C4-2B (cell line): ENCODE data around the gene GOLGA1.

Experiments used
- H3K27ac ChIP-seq: fragments of 450-650 bp; 2 replicates; pipeline ENCODE4 v1.5.1; 2017
- ZFX ChIP-seq: fragments of 450-650 bp; IDR thresholded peaks from 2 replicates; pipeline ENCODE4 v1.6.1; 2017
- TF ChIP-seq, protein P1 (sequence below): fragments of 450-650 bp; conservative IDR thresholded peaks from 2 replicates; pipeline ENCODE4 v1.5.1; 2017; ENCODE audit warnings: mild to moderate bottlenecking

The GOLGA1 gene

GRCh38 chr9:124855566-124855943, 85.3 kb downstream of the GOLGA1 start:
- TF ChIP-seq, protein P1, sequence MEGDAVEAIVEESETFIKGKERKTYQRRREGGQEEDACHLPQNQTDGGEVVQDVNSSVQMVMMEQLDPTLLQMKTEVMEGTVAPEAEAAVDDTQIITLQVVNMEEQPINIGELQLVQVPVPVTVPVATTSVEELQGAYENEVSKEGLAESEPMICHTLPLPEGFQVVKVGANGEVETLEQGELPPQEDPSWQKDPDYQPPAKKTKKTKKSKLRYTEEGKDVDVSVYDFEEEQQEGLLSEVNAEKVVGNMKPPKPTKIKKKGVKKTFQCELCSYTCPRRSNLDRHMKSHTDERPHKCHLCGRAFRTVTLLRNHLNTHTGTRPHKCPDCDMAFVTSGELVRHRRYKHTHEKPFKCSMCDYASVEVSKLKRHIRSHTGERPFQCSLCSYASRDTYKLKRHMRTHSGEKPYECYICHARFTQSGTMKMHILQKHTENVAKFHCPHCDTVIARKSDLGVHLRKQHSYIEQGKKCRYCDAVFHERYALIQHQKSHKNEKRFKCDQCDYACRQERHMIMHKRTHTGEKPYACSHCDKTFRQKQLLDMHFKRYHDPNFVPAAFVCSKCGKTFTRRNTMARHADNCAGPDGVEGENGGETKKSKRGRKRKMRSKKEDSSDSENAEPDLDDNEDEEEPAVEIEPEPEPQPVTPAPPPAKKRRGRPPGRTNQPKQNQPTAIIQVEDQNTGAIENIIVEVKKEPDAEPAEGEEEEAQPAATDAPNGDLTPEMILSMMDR = no peak
- no peak for TF ChIP-seq ZFX

GRCh38 chr9:124854822-124855221, 86.1 kb downstream of the GOLGA1 start:
- H3K27ac ChIP-seq = no peak overlapping the region
- TF ChIP-seq, protein P1 = no peak
- TF ChIP-seq ZFX = no peak

More at GRCh38 chr9:124855566-124855943, 85.3 kb downstream of the GOLGA1 start:
- H3K27ac ChIP-seq = no peak overlapping the region

DNA sequence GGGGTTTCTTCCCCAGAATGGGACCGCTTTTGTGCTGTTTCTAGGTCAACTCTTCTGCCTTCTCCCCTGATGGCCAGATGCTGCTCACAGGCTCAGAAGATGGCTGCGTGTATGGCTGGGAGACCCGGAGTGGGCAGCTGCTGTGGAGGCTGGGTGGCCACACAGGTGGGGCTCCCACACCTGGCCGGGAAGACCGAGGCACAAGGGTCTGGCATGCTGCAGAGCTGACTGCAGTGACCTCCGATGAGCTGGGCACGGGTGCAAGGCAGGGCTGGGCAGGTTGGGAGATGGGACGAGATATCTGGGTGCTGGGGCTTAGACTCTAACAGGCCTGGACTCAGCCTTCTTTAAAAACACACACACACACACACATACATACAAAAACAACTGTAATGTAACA, 86.7 kb downstream of the GOLGA1 start:
- H3K27ac ChIP-seq = no peak overlapping the region
- TF ChIP-seq, protein P1 = no peak
- TF ChIP-seq ZFX = no peak

- TF ChIP-seq ZFX = no peak
- TF ChIP-seq, protein P1 = no peak
- peak overlapping the region; percentile 17; the same call in 1 of the 2 replicates for H3K27ac ChIP-seq
These were observed 87.2 kb downstream of the GOLGA1 start for GRCh38 chr9:124853605-124854143.

DNA sequence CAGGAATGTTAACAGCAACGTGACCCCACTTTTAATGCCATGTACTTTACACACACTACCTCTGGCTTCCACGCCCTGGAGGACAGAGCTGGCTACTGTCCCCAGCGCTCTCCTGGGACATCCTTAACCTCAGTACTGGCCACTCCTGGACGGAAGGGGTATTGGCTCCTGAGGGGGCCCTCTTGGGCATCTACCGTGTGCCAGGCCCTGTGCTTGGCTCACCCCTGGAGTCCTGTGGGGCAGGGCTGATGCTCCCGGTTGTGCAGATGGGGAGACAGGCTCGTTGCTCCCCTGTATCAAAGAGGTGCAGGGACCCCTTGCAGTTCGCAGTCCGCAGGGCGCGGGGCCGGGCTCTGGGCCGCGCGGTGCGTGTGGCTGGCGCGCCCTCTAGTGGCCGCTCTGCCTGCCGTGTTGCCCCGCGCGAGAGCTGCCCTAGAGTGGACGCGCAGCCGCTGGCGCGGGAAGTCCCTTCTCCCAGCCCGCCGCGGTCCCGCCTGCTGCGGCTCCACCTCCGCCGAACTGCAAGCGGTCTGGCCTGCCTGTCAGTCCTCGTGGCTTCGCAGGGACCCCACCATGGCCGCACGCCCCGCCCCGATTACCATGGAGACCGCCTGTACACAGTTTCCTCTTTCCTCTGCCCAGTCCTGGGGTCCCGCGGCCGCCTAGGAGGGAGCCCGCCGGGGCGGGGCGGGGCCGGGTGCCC, 87.9 kb downstream of the GOLGA1 start, which contains the start of gene WDR38:
TSS of gene WDR38 (plus strand) at position 632 of the 703 bp plus-strand sequence. CDS start 72 bp downstream, outside the sequence.
- H3K27ac ChIP-seq = peak within 1 kb of the TSS; percentile 17; the same call in 1 of the 2 replicates
- no peak for TF ChIP-seq ZFX
- TF ChIP-seq, protein P1 = peak; percentile 100

- no peak for TF ChIP-seq ZFX
- TF ChIP-seq, protein P1 = no peak; the same call in 1 of the 2 replicates
- no peak overlapping the region for H3K27ac ChIP-seq
These were observed 88.6 kb downstream of the GOLGA1 start for GRCh38 chr9:124852121-124852828.

- no peak for TF ChIP-seq ZFX
- TF ChIP-seq, protein P1 = no peak
- no peak overlapping the region for H3K27ac ChIP-seq
These were observed 91.1 kb downstream of the GOLGA1 start for GRCh38 chr9:124849801-124850200.
